ENCODE results near the gene B3GNT5. TPM values are rescaled to one million over a fixed set of nuclear protein-coding genes. Genes with fewer than 3 reads are reported as not detected.

The B3GNT5 gene
- total and polyA plus RNA-seq, 2 experiments from 2014 or later = 4.9 to 6.4 TPM

DNA sequence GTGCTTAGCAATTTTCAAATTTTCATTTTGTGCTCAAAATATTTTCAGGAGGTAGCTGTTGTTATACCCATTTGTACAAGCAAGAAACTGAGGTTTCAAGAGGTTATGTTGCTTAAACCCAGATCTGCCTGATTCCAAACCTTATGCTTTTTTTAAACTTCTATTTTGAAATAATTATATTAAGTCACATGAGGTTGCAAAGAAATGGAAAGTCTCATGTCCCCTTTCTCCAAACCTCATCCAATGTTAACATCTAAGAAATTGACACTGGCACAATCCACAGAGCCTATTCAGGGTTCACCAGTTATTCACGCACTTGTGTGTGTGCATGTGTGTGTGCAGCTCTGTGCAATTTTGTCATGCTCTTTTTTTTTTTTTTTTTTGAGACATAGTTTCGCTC is 35.1 kb downstream of the B3GNT5 start (continued):
- no peak for TF ChIP-seq ZNF462 (CRISPR knock-in tag; IDR thresholded peaks at IDR 0.05)
- TF ChIP-seq ZNF331 (CRISPR knock-in tag; IDR thresholded peaks at IDR 0.05; ENCODE audit: low read depth) = no peak
- TF ChIP-seq EZH2 (IDR thresholded peaks at IDR 0.05; ENCODE audit: low read depth, unreplicated experiment) = no peak
- no peak for TF ChIP-seq ETS1 (IDR thresholded peaks at IDR 0.05)
- no peak for TF ChIP-seq JUNB (IDR thresholded peaks at IDR 0.05; ENCODE audit: unreplicated experiment)

- no peaks in the 10 kb centered on the region; the same call in 1 of the 2 replicates for H4K20me1 ChIP-seq (replicated peaks; ENCODE audit: insufficient read depth)
- no peak for DNase-seq (ENCODE audit: low spot score)
- H3K4me1 Mint-ChIP-seq = no peaks in the 10 kb centered on the region
- H3K27ac Mint-ChIP-seq = no peak overlapping the region
- H3K36me3 ChIP-seq (ENCODE audit: insufficient read depth) = peaks cover 6% of the 10 kb centered on the region; the same call in 1 of the 2 replicates
- no peaks in the 10 kb centered on the region for H3K27me3 ChIP-seq (ENCODE audit: insufficient read depth)
- H3F3A ChIP-seq (replicated peaks; ENCODE audit: low read depth) = no peaks in the 10 kb centered on the region
- no peaks in the 10 kb centered on the region for H3K27me3 Mint-ChIP-seq (ENCODE audit: insufficient read depth, low read depth, poor library complexity)
- H3K36me3 Mint-ChIP-seq (ENCODE audit: low read depth) = peaks cover 12% of the 10 kb centered on the region
- ATAC-seq = no peak
- no peaks in the 10 kb centered on the region for H3K9me3 Mint-ChIP-seq
- no peak overlapping the region for H3K4me3 Mint-ChIP-seq
- H3K4me3 ChIP-seq = no peak overlapping the region
- H3K9me2 ChIP-seq (ENCODE audit: insufficient read depth) = no peaks in the 10 kb centered on the region; the same call in 1 of the 2 replicates
- no peak overlapping the region for H3K4me2 ChIP-seq
- H2AFZ ChIP-seq = no peak overlapping the region
- no peaks in the 10 kb centered on the region for H3K4me1 ChIP-seq (ENCODE audit: insufficient read depth)
- no peak overlapping the region for H3K27ac ChIP-seq (ENCODE audit: low read depth)
- no peaks in the 10 kb centered on the region; the same call in 1 of the 2 replicates for H3K79me2 ChIP-seq (replicated peaks; ENCODE audit: insufficient read depth)
- no peak for TF ChIP-seq STAT1 (IDR thresholded peaks at IDR 0.05; ENCODE audit: unreplicated experiment)
- TF ChIP-seq ZNF331 (CRISPR knock-in tag; IDR thresholded peaks at IDR 0.05; ENCODE audit: low read depth) = no peak
- TF ChIP-seq, protein P1, sequence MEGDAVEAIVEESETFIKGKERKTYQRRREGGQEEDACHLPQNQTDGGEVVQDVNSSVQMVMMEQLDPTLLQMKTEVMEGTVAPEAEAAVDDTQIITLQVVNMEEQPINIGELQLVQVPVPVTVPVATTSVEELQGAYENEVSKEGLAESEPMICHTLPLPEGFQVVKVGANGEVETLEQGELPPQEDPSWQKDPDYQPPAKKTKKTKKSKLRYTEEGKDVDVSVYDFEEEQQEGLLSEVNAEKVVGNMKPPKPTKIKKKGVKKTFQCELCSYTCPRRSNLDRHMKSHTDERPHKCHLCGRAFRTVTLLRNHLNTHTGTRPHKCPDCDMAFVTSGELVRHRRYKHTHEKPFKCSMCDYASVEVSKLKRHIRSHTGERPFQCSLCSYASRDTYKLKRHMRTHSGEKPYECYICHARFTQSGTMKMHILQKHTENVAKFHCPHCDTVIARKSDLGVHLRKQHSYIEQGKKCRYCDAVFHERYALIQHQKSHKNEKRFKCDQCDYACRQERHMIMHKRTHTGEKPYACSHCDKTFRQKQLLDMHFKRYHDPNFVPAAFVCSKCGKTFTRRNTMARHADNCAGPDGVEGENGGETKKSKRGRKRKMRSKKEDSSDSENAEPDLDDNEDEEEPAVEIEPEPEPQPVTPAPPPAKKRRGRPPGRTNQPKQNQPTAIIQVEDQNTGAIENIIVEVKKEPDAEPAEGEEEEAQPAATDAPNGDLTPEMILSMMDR (conservative IDR thresholded peaks at IDR 0.05; ENCODE audit: low read depth in 2 of 2) = no peak
- TF ChIP-seq EZH2 (IDR thresholded peaks at IDR 0.05; ENCODE audit: low read depth, unreplicated experiment) = no peak
- TF ChIP-seq EZH2phosphoT487 (IDR thresholded peaks at IDR 0.05; ENCODE audit: unreplicated experiment) = no peak
- TF ChIP-seq, protein P2, sequence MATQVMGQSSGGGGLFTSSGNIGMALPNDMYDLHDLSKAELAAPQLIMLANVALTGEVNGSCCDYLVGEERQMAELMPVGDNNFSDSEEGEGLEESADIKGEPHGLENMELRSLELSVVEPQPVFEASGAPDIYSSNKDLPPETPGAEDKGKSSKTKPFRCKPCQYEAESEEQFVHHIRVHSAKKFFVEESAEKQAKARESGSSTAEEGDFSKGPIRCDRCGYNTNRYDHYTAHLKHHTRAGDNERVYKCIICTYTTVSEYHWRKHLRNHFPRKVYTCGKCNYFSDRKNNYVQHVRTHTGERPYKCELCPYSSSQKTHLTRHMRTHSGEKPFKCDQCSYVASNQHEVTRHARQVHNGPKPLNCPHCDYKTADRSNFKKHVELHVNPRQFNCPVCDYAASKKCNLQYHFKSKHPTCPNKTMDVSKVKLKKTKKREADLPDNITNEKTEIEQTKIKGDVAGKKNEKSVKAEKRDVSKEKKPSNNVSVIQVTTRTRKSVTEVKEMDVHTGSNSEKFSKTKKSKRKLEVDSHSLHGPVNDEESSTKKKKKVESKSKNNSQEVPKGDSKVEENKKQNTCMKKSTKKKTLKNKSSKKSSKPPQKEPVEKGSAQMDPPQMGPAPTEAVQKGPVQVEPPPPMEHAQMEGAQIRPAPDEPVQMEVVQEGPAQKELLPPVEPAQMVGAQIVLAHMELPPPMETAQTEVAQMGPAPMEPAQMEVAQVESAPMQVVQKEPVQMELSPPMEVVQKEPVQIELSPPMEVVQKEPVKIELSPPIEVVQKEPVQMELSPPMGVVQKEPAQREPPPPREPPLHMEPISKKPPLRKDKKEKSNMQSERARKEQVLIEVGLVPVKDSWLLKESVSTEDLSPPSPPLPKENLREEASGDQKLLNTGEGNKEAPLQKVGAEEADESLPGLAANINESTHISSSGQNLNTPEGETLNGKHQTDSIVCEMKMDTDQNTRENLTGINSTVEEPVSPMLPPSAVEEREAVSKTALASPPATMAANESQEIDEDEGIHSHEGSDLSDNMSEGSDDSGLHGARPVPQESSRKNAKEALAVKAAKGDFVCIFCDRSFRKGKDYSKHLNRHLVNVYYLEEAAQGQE (IDR thresholded peaks at IDR 0.05; ENCODE audit: unreplicated experiment) = no peak
- no peak for TF ChIP-seq ZNF114 (CRISPR knock-in tag; IDR thresholded peaks at IDR 0.05)
Measured at GRCh38 chr3:183290216-183290615, 37.2 kb downstream of the B3GNT5 start.
